Naive B cell (primary cell): ENCODE data around the gene PRR12. TPM values are rescaled to one million over a fixed set of nuclear protein-coding genes. Genes with fewer than 3 reads are reported as not detected.

Experiments used
- ATAC-seq, 2 donors: fragments of 150-1000 bp; cut with Tn5 transposase; 2 replicates each; pipeline ENCODE4 v1.10.0; 2021; ENCODE audit warnings: low read depth in 2 of 2, mild to moderate bottlenecking in 2 of 2, moderate library complexity in 2 of 2
- DNase-seq: peaks from one replicate; pipeline ENCODE4 v3.0.0; 2022
- H3K27ac Mint-ChIP-seq, 6 donors: one replicate each; pipeline ENCODE4 v1.8.0; 2020 to 2022; ENCODE audit warnings: mild to moderate bottlenecking in 6 of 6, mixed read lengths in 6 of 6, moderate library complexity in 5 of 6, inconsistent platforms in 2 of 6
- H3K27me3 Mint-ChIP-seq, 3 donors: one replicate each; pipeline ENCODE4 v1.8.0; 2021 to 2022; ENCODE audit warnings: mixed read lengths in 3 of 3, mild to moderate bottlenecking in 1 of 3
- H3K36me3 Mint-ChIP-seq, 2 donors: one replicate each; pipeline ENCODE4 v1.8.0; 2020 to 2022; ENCODE audit warnings: mixed read lengths in 2 of 2, inconsistent platforms in 1 of 2, mild to moderate bottlenecking in 1 of 2
- H3K4me1 Mint-ChIP-seq, 3 donors: one replicate each; pipeline ENCODE4 v1.8.0; 2020 to 2022; ENCODE audit warnings: mixed read lengths in 3 of 3, inconsistent platforms in 1 of 3, mild to moderate bottlenecking in 1 of 3, moderate library complexity in 1 of 3
- H3K4me3 Mint-ChIP-seq, 8 donors: one replicate each; pipeline ENCODE4 v1.8.0; 2020 to 2022; ENCODE audit warnings: mild to moderate bottlenecking in 8 of 8, mixed read lengths in 8 of 8, moderate library complexity in 8 of 8, inconsistent platforms in 2 of 8
- H3K9me3 Mint-ChIP-seq, 7 donors: one replicate each; pipeline ENCODE4 v1.8.0; 2020 to 2022; ENCODE audit warnings: mixed read lengths in 7 of 7, mild to moderate bottlenecking in 5 of 7, inconsistent platforms in 2 of 7, moderate library complexity in 1 of 7
- polyA plus RNA-seq, 6 donors: library from polyadenylated mRNA; unstranded; fragments of 300-500 nt; fragmentation: Illumina TruSeq; gene quantifications; one replicate each; pipeline ENCODE4 v1.2.3, GENCODE V29; 2021; ENCODE audit warnings: low read depth in 6 of 6

Gene PRR12
- polyA plus RNA-seq, 6 donors from 2014 or later: 0.09 to 0.77 (median 0.29) TPM

- ATAC-seq: peak; percentile 81 to 88
- Mint-ChIP-seq H3K36me3 (no peaks in the 10 kb centered on the region), H3K27ac (peak overlapping the region in 4 of 6 donors; percentile 48 to 87 (median 64)), H3K4me1 (peaks cover 18 to 35% (median 27%) of the 10 kb centered on the region in 3 donors), H3K4me3 (peak overlapping the region in 3 of 8 donors; percentile 4 to 60 (median 27)), H3K27me3 (no peaks in the 10 kb centered on the region), H3K9me3 (no peaks in the 10 kb centered on the region)
- DNase-seq: peak; percentile 73
Measured at GRCh38 chr19:49570138-49570856, 20.7 kb upstream of the PRR12 start.

DNA sequence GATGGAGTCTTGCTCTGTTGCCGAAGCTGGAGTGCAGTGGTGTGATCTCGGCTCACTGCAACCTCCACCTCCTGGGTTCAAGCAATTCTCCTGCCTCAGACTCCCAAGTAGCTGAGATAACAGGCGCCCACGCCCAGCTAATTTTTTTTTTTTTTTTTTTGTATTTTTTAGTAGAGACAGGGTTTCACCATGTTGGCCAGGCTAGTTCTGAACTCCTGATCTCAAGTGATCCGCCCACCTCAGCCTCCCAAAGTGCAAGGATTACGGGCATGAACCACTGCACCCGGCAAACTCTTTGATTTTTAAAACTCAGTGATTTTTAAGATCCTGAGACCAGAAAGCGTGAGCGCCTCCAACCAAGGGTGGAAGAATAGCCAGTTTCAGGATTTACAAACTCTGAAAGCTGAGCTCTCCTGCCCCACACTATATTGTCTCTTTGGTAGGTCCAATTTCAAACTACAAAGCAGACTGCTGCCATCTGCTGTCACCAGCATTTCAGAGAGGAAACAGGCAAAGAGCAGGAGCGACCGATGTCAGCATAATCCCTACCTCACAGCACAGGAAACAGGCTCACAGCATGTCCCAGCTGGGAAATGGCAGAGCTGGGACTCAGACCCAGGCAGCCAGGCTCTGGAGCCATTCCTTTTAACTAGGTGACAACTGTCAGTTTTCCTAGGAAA is 19.8 kb upstream of the PRR12 start:
- Mint-ChIP-seq H3K27ac (peak overlapping the region in 1 of 6 donors; percentile 14), H3K4me3 (no peak overlapping the region), H3K9me3 (no peaks in the 10 kb centered on the region), H3K36me3 (no peaks in the 10 kb centered on the region), H3K27me3 (no peaks in the 10 kb centered on the region), H3K4me1 (peaks cover 17 to 29% (median 26%) of the 10 kb centered on the region in 3 donors)
- no peak for ATAC-seq
- DNase-seq: no peak

GRCh38 chr19:49573009-49573408 is 18.0 kb upstream of the PRR12 start:
- Mint-ChIP-seq H3K27ac (peak overlapping the region in 1 of 6 donors; percentile 59), H3K4me1 (peaks cover 18 to 29% (median 26%) of the 10 kb centered on the region in 3 donors), H3K4me3 (no peak overlapping the region), H3K36me3 (no peaks in the 10 kb centered on the region), H3K27me3 (no peaks in the 10 kb centered on the region), H3K9me3 (no peaks in the 10 kb centered on the region)
- DNase-seq (no peak), ATAC-seq (no peak)

DNA sequence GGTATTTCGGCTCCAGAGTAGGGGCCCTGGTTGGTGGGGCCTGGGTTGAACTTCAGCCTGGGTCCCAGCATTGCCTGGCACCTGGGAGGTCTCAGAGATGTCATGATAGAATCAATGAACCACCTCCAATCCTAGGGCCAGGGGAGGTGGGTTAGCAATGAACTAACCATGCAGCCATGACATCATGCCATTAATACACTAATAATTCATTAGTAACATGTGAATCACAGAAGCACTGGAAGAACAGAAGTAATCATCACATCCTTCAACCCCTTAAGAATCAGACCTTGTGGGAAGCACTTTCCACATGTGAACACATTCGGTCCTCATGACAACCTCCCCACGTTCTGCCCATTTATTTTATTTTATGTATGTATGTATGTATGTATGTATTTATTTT is 17.6 kb upstream of the PRR12 start:
- DNase-seq (no peak), ATAC-seq (no peak)
- Mint-ChIP-seq H3K36me3 (no peaks in the 10 kb centered on the region), H3K9me3 (no peaks in the 10 kb centered on the region), H3K27me3 (no peaks in the 10 kb centered on the region), H3K4me3 (no peak overlapping the region), H3K27ac (peak overlapping the region in 1 of 6 donors; percentile 59), H3K4me1 (peaks cover 14 to 29% (median 23%) of the 10 kb centered on the region in 3 donors)

GRCh38 chr19:49574206-49574755 is 16.7 kb upstream of the PRR12 start:
- H3K27me3 Mint-ChIP-seq: no peaks in the 10 kb centered on the region
- H3K36me3 Mint-ChIP-seq: no peaks in the 10 kb centered on the region
- no peak overlapping the region for H3K27ac Mint-ChIP-seq
- H3K4me1 Mint-ChIP-seq: peaks cover 12 to 32% (median 29%) of the 10 kb centered on the region in 3 donors
- DNase-seq (no peak), ATAC-seq (no peak)
- H3K4me3 Mint-ChIP-seq: no peak overlapping the region
- no peaks in the 10 kb centered on the region for H3K9me3 Mint-ChIP-seq

DNA sequence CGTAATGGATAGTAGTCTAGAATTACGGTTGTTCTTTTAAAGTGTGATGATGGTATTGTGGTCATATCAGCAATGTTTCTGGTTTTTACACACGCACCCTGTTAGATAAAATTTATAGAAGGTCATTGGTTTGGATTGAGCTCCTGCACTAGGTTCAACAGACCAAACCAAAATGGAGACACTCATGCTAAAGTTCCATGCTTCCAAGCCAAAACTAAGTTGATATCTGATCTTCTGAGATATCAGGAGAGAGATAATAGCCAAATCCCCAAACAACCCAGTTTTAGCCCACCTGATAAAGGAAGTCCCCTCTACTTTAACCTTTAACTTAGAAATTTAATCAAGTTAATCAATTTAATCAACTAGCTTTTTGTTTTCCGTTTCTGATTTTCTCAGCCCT is 11.8 kb upstream of the PRR12 start:
- no peak for DNase-seq
- ATAC-seq: no peak
- Mint-ChIP-seq H3K36me3 (no peaks in the 10 kb centered on the region), H3K27ac (peak overlapping the region in 1 of 6 donors; percentile 49), H3K4me3 (peak overlapping the region; percentile 9 to 95 (median 94)), H3K27me3 (no peaks in the 10 kb centered on the region), H3K9me3 (no peaks in the 10 kb centered on the region), H3K4me1 (peaks cover 17 to 34% (median 30%) of the 10 kb centered on the region in 3 donors)

DNA sequence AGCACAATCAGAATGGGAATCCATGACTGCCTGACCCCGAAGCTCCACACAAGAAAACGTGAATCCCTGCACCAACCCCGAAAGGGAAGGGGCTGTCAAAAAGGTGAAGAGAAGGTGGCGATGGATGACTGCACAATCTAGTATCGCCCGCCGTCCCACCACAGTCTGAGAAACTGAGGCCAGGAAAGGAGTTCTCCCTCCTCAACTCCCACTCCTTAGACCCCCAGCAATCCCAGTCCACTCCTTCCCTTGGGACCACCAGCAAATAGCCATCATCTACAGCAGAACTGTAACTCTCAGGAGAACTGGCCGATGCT is 11.1 kb upstream of the PRR12 start:
- Mint-ChIP-seq H3K4me3 (peak overlapping the region; percentile 88 to 99 (median 94)), H3K27me3 (no peaks in the 10 kb centered on the region), H3K36me3 (no peaks in the 10 kb centered on the region), H3K9me3 (no peaks in the 10 kb centered on the region), H3K4me1 (peaks cover 17 to 34% (median 30%) of the 10 kb centered on the region in 3 donors), H3K27ac (peak overlapping the region in 5 of 6 donors; percentile 15 to 97 (median 91))
- DNase-seq: no peak
- no peak for ATAC-seq

GRCh38 chr19:49580264-49581006 is 10.5 kb upstream of the PRR12 start, which contains the start of gene NOSIP:
NOSIP (minus strand) TSS chr19:49580556; CDS start chr19:49560691, 19,865 bp downstream.
- H3K36me3 Mint-ChIP-seq: no peaks in the 10 kb centered on the region
- H3K4me1 Mint-ChIP-seq: peaks cover 17 to 34% (median 30%) of the 10 kb centered on the region in 3 donors
- H3K4me3 Mint-ChIP-seq: peak within 1 kb of the TSS; percentile 88 to 99 (median 94)
- H3K27me3 Mint-ChIP-seq: no peaks in the 10 kb centered on the region
- ATAC-seq: peak; percentile 100
- no peaks in the 10 kb centered on the region for H3K9me3 Mint-ChIP-seq
- peak; percentile 92 for DNase-seq
- H3K27ac Mint-ChIP-seq: peak within 1 kb of the TSS; percentile 84 to 97 (median 92)

GRCh38 chr19:49581007-49581508 is 9.9 kb upstream of the PRR12 start, which contains the start of gene PRRG2:
PRRG2 (plus strand) TSS chr19:49581316; CDS start chr19:49583220, 1,904 bp downstream.
- Mint-ChIP-seq H3K27ac (peak within 1 kb of the TSS; percentile 84 to 97 (median 92)), H3K4me3 (peak within 1 kb of the TSS; percentile 88 to 99 (median 94)), H3K9me3 (no peaks in the 10 kb centered on the region), H3K4me1 (peaks cover 17 to 34% (median 30%) of the 10 kb centered on the region in 3 donors), H3K27me3 (no peaks in the 10 kb centered on the region), H3K36me3 (no peaks in the 10 kb centered on the region)
- ATAC-seq (no peak), DNase-seq (no peak)

GRCh38 chr19:49583239-49583638 is 7.7 kb upstream of the PRR12 start:
- no peak overlapping the region for H3K27ac Mint-ChIP-seq
- H3K9me3 Mint-ChIP-seq: no peaks in the 10 kb centered on the region
- peak overlapping the region in 2 of 8 donors; percentile 15 to 42 for H3K4me3 Mint-ChIP-seq
- H3K4me1 Mint-ChIP-seq: peaks cover 14 to 24% (median 22%) of the 10 kb centered on the region in 3 donors
- ATAC-seq: no peak
- DNase-seq: no peak
- H3K36me3 Mint-ChIP-seq: no peaks in the 10 kb centered on the region
- no peaks in the 10 kb centered on the region for H3K27me3 Mint-ChIP-seq

DNA sequence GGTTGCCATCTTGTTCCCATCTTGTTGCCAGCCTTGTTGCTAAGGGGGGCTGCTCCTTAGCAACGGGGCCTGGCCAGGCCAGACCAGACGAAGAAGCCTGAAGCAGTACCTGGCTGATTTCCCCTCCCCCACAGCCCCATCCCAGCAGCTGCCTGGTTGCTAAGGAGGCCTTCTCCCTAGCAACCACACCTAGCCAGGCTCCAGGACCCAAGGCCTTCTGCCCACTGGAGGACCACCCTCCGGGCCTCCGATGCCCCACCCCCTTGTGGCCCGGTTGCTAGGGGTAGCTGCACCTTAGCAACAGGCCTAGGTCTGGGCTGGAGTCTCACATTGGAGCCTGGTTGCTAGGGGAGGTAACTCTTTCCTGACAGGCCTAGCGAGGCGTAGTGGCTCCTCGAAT is 6.0 kb upstream of the PRR12 start:
- Mint-ChIP-seq H3K4me3 (no peak overlapping the region), H3K36me3 (no peaks in the 10 kb centered on the region), H3K27ac (peak overlapping the region in 1 of 6 donors; percentile 15), H3K9me3 (no peaks in the 10 kb centered on the region), H3K4me1 (peaks cover 11 to 17% (median 15%) of the 10 kb centered on the region in 3 donors), H3K27me3 (no peaks in the 10 kb centered on the region)
- ATAC-seq (no peak), DNase-seq (no peak)

DNA sequence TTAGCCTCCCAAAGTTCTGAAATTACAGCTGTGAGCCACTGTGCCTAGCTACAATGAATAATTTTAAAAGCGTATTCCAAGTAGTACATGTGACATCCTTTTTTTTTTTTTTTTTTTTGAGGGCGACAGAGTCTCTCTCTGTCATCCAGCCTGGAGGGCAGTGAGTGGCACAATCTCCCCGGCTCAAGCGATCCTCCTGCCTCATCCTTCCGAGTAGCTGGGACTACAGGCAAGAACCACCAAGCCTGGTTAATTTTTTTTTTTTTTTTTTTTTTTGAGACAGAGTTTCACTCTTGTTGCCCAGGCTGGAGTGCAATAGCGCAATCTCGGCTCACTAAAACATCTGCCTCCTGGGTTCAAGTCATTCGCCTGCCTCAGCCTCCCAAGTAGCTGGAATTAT is 3.8 kb upstream of the PRR12 start:
- Mint-ChIP-seq H3K27ac (no peak overlapping the region), H3K27me3 (no peaks in the 10 kb centered on the region), H3K9me3 (no peaks in the 10 kb centered on the region), H3K4me3 (no peak overlapping the region), H3K4me1 (peaks cover 5 to 14% (median 13%) of the 10 kb centered on the region in 3 donors), H3K36me3 (no peaks in the 10 kb centered on the region)
- DNase-seq: no peak
- ATAC-seq: no peak
